ENCODE measurements around the gene ARHGAP15.

DNA sequence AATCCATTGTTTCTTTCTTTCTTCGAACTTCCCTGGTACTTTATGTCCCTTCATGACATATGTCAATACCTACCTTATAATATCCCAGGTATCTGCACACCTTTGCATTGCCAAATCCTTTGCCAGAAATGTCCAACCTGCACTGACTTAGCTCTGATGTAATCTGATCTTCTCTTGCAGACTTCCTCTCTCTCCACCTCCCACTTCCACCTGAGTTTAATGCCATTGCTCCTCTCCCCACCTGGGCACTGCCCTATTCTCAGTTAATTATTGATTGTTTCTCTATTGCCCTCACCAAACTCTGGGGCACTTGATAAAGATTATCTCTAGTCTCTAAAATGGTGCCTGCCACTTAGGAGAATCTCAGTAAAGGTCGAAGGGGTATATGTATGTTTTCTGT, 23.0 kb downstream of the ARHGAP15 start:
- no peak for TF ChIP-seq CTCF (IDR thresholded peaks at IDR 0.05; ENCODE audit: low read depth, low read length, poor library complexity, severe bottlenecking)
- no peak for TF ChIP-seq EZH2phosphoT487 (IDR thresholded peaks at IDR 0.05; ENCODE audit: borderline replicate concordance, low read length)
